Activated gamma-delta T cell treated with anti-CD3 and anti-CD28 coated beads, Interleukin-2, amount 50 U/mL, for 16 hours (primary cell): ENCODE results near the gene ZNF286A.
"Not testable (repeated sequence)": the region's sequence is repeated elsewhere in the genome, so short reads cannot be mapped to it uniquely, and the experiment has no call there.

Experiments used
- DNase-seq: peaks from one replicate; pipeline ENCODE4 v3.0.0-alpha.2; 2020; ENCODE audit warnings: low read depth

The ZNF286A gene

GRCh38 chr17:15699413-15699924 lies at the start of gene ZNF286A:
ZNF286A (plus strand) TSS chr17:15699752; CDS start chr17:15700330, 578 bp downstream.
- peak; percentile 83 for DNase-seq

DNA sequence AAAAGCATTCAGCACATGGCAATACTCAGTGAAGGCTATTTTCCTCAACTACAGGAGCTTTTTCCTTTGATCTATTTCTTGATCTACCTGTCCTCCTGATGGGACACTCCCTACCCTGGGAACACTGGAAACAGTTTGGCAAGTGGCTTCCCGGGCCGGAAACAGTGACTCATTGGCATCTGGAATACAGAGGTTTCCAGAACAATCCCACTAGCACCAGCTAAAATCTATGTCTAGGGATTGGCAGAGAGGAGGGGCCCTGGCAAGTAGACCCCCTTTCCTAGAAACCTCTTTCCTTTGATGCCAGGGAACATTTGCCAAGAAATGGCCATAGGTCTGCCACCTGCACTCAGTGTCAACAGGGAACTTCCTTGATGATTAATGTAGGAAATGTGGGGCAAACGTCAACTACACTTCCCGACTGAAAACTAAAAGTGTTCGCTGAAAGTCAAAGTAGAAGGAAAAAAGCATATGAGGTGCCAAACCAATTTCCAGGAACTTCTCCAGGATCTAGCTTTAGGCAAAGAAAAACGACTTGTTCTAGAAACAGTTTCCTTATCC lies 49.6 kb upstream of the ZNF286A start:
- no peak for DNase-seq

DNA sequence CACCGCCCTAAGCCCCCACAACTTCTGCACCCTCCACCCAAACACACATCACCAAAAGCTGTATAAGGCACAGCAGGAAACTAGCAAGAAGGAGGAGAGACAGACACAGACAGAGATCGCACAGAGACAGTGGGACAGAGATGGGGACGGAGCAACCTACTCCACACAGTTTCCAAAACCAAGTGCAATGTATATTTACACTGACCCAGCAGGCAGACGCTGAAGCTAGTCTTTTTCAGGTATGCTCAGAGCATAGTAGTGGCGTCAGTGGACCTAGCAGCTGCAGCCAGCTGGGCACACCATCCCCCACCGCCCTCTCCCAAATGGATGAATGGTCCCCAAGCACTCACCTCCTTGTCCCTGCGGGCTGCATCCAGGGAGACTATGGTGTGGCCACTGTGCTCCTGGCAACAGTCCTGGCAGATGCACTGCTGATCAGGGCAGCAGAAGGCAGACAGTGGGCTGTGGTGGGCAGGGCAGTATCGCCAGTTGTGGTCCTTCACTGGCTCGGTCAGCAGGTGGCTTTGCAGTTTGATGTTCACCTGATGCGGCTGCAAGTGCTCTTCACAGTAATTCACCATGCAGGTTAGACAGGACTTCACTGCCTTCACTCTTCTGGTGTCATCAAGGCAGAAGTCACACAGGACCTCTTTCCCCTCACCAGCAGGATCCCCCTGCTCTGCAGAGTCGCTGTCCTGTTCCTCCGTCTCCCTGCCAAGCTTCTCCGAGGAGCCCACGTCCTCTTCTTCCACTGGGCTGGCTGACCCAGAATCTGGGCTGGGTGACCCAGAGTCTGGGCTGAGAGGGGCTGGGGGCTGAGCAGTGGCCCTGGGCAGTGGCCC lies 48.6 kb upstream of the ZNF286A start:
- DNase-seq, result no peak

DNA sequence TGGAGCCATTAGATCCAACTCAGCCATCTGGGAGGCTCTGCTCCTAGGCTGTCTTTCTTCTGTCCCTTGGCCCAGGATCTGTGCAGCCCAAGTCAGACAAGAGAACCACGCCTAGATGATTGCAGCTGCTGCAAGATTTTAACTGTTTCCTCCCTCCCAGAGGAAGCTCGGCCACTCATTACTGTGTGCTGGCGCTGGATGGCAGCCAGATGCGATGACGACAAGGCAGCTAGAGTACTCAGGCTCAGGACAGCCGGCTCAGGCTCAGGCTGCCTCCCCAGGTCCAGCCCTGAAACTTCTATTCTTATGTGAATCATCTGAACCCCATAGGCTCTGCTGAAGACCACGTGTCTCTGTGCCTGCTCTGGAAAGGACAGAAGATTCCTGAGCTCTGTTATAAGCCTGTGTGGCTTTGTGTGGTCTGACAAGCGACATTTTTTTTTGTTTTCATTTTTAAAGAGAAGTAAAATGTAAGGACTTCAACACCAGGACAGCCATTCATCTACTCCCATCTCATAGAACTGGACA lies 47.9 kb upstream of the ZNF286A start:
- no peak for DNase-seq

DNA sequence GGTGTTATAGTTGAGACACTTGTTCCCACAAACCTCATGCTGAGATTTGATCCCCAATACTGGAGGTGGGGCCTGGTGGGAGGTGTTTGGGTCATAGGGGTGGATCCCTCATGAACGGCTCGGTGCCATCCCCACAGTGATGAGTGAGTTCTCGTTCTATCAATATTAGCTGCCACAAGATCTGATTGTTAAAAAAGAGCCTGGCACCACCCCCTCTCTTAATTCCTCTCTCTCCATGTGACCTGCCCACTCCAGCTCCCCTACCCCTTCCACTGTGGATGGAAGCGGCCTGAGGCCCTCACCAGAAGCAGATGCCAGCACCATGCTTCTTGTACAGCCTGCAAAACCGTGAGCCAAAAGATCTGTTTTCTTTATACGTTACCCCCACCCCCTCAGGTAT lies 46.6 kb upstream of the ZNF286A start:
- no peak for DNase-seq

GRCh38 chr17:15654401-15654800 lies 45.2 kb upstream of the ZNF286A start:
- DNase-seq, result not testable (repeated sequence)

- DNase-seq, result no peak
Measured at GRCh38 chr17:15654886-15655561, 44.5 kb upstream of the ZNF286A start.

DNA sequence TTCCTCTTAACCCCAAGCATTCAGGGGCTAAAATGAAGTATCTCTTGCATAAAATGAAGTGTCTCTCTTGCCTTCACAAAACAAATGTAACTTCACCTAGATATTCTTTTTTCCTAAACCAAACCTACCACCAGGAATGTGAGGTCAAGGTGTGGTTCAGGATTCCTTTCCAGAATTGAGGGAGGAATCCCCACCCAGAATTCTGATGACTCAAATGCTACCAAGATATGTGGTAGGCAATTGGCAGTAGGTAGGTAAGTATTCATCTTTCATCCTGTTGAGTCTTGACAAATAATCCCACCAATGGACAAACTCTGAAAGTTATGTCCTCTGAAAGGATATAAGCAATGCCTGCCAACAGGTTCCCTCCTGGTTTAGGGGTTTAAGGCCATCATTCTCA lies 41.7 kb upstream of the ZNF286A start:
- no peak for DNase-seq

DNA sequence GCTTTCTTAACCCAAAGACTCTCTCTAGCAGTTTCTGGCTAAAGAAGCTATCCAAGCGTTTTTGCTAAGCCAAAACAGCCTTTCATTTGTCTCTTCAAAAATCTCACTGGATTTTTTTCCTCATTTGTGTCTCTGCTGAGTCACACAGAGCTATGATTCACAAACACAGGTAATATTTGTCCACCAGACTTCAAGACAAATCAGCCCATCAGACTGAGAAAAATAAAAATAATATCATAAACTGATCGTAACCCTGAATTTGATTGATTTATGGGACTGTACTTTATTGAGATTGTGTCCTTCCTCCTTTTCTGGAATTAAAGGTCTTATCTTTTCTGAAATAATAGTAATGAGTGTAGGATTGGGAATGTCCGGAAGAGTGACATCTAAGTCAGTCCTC lies 41.3 kb upstream of the ZNF286A start:
- no peak for DNase-seq

DNA sequence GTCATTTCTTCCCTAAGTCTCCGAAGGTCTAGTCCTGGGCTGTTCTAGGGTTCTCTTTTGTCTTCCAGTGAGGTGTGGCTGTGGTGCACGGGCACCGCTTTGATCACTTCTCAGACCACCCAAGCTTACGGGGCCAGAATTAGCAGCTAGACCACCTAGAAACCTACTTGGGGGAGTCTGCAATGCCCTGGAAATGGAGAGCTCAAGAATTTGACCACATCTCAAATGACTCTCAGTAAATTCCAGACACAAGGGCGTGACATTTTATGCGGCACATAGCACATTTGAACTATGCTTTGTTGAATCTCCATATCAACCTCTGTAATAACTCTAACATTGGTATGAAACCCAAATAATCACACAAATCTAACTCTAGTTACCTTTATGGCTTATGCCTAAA lies 40.3 kb upstream of the ZNF286A start:
- DNase-seq, result no peak

- no peak for DNase-seq
Measured at GRCh38 chr17:15659663-15660062, 39.9 kb upstream of the ZNF286A start.

- no peak for DNase-seq
Measured at GRCh38 chr17:15660077-15660476, 39.5 kb upstream of the ZNF286A start.

GRCh38 chr17:15662681-15663080 lies 36.9 kb upstream of the ZNF286A start:
- DNase-seq, result no peak

- no peak for DNase-seq
Measured at GRCh38 chr17:15663176-15663575, 36.4 kb upstream of the ZNF286A start.

DNA sequence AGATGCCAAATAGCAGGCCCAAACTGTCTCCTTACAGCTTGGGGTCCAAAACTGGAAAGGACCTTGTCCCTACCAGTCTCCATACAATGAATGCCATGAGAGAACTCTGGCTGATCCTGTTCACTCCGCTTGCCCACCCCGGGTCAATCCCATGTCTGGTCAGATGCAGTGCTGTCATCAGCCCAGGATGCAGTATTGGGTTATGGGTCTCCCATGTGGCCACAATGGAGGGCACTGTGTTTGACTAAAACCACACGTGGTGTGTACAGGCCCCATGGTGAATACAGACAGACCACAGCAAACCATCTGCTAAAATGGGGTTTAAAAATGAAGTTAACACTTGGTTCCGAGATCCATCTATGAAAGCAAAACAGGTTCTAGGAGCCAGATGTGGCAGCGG lies 35.9 kb upstream of the ZNF286A start:
- no peak for DNase-seq

DNA sequence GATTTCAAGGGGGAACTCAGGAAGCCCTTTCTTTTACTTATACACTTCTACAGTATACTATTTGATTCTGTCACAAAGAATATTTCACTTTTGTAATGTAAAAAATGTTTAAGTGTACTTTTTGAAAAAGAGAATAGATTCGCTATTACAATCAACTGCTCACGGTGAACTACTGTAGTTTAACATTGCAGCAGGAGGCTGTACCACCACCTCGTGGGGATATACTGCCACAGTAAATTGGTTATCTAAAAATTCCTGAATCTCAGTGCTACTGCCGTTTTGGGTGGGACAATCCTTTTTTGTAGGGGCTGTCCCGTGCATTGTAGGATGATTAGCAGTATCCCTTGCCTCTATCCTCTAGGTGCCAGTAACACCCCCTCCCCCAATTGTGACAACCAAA lies 30.0 kb upstream of the ZNF286A start:
- not testable (repeated sequence) for DNase-seq

DNA sequence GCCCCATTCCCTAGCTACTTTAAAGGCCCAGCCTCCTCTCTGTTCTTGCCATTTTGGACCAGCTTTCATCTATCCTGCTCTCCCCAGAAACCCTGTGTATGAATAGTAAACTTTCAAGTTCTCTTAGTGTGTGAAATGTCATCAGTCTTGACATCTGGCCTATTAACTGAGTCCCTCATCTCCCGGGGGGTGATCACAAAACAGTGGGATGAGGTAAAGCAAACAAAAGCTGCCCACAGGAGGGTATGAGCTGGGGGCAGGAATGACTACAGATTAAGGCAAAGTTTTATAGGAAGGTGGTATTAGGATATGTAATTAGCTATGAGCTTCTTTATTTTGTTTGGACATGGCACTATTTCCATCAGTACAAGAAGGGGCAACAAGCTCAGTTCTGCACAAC lies 24.9 kb upstream of the ZNF286A start:
- DNase-seq, result not testable (repeated sequence)

DNA sequence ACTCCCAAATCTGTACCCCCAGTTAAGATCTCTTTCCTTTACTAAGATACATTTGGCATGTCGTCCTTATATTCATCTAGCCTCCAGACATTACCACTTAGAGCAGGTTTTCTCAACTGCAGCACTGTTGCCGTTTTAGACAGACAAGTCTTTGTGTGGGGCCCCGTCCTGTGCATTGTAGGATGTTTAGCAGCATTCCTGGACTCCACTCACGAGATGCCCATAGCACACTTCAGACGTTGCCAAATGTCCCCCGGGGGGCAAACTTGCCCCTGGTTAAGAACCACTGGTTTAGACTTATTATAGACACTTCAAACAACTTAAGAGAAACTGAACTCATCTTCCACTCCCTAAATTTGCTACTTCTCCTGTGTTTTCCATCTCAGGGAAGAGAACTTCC lies 23.6 kb upstream of the ZNF286A start:
- DNase-seq, result not testable (repeated sequence)

- not testable (repeated sequence) for DNase-seq
Measured at GRCh38 chr17:15683135-15683534, 16.4 kb upstream of the ZNF286A start.

DNA sequence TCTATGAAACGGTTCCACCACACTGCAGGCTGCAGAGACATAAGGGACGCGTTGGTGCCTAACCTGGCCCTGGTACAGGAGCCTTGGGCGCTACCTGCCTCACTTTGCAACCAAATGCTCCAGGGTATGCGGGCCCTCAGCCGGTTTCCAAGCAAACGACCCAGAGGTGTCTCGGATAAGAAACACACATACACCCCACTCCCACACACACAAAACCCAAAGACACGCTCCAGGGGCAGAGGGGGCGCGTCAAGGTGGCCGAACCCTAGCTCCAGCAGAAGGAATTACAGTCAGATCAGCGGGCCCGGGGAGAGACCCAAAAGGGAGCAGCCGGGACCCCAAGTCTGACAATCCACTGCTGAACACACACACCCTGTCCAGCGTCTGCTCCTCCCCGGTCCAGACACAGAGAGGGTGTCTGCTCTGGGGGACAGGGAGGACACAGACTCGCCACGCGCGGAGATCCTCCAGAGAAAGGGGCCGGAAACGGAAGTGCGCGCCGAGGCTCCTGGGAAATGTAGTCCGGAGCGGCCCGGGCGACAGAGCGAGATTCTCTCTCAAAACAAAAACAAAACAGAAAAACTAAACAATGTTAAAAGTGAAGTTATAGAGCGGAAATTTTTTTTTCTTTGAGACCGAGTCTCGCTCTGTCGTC lies 15.6 kb upstream of the ZNF286A start, which contains the start of gene TRIM16:
TSS of gene TRIM16 (minus strand) at position 488 of the 655 bp plus-strand sequence. CDS start 32,702 bp downstream, outside the sequence.
- peak; percentile 68 for DNase-seq

DNA sequence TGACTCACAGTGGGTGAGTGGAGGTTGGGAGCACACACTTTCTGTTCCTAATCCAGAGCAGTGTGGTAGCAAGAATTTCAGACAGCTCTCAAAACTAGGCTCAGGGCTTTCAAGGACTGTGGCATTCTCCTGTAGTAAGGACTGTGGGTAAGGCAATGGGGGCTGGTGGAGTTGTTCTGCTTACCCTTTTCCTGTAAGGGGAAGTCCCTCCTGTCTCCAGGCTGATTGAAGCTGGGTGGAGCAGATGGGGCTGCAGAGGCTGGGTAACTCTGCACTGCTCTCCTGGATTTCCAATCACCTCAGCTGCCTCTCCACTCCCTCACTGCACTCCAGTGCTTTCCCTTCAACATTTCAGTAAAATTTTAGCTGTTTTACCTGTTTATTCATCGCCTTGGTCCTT lies 12.1 kb upstream of the ZNF286A start:
- not testable (repeated sequence) for DNase-seq

- not testable (repeated sequence) for DNase-seq
Measured at GRCh38 chr17:15698967-15699366, 585 bp upstream of the ZNF286A start.
